Ovary (tissue), 3 donors: ENCODE data around the gene SUMO3.

ENCODE experiments used
- EP300 ChIP-seq: sonication (generic); formaldehyde crosslinking; IDR thresholded peaks from one replicate; pipeline ENCODE4 v1.6.1; 2017; ENCODE audit warnings: antibody characterized with exemption
- POLR2A ChIP-seq: fragments of 450-650 bp; IDR thresholded peaks from one replicate; pipeline ENCODE4 v1.6.1; 2017; ENCODE audit warnings: antibody characterized with exemption, mild to moderate bottlenecking, moderate library complexity
- TF ChIP-seq, protein P1 (sequence below), 3 donors: fragments of 450-650 bp in 2 of 3; fragments of 200-600 bp in 1 of 3; IDR thresholded peaks; one replicate each; pipeline versions ENCODE4 v1.5.1 to v1.8.0; 2016 to 2022; ENCODE audit warnings: antibody characterized with exemption in 3 of 3, mild to moderate bottlenecking in 1 of 3
- donor health status: DM: no; HTN: no; CAD: no.

DNA sequence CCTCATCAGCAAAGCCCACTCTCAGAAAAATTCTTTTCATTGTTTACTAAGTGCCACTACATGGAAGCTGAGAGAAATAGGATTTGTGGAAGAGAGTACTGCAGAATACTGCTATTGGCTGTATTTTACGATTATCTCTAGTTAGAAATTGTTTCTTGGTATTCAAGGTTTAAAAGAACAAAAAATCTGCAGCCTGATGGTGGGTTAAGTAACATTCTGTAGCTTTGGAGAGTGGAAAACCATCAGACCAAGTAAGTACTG is 28.3 kb upstream of the SUMO3 start:
- TF ChIP-seq, protein P1, sequence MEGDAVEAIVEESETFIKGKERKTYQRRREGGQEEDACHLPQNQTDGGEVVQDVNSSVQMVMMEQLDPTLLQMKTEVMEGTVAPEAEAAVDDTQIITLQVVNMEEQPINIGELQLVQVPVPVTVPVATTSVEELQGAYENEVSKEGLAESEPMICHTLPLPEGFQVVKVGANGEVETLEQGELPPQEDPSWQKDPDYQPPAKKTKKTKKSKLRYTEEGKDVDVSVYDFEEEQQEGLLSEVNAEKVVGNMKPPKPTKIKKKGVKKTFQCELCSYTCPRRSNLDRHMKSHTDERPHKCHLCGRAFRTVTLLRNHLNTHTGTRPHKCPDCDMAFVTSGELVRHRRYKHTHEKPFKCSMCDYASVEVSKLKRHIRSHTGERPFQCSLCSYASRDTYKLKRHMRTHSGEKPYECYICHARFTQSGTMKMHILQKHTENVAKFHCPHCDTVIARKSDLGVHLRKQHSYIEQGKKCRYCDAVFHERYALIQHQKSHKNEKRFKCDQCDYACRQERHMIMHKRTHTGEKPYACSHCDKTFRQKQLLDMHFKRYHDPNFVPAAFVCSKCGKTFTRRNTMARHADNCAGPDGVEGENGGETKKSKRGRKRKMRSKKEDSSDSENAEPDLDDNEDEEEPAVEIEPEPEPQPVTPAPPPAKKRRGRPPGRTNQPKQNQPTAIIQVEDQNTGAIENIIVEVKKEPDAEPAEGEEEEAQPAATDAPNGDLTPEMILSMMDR (IDR thresholded peaks at IDR 0.05) = no peak
- no peak for TF ChIP-seq POLR2A
- TF ChIP-seq EP300 = no peak
